T-cell (primary cell): Measurements from ENCODE around the gene MT1A. TPM values are rescaled to one million over a fixed set of nuclear protein-coding genes. Genes with fewer than 3 reads are reported as not detected.

Source experiments
- total RNA-seq, 35 experiments: library from RNA in 6 of 35; stranded (reverse) in 6 of 35; fragments of 120-200 nt in 1 of 35; gene quantifications; one replicate each; pipeline versions ENCODE4 v1.2.1 to v1.2.4 and lab custom pipeline; 2013 to 2026

The MT1A gene
- total RNA-seq, 5 donors from 2014 or later (not counting 1 experiment from before 2014, with no cell fraction given) = not detected

Other genes with a start within 250 kb of the MT1A start
- 10 to 100 TPM; 60.4 to 71.9 (median 68.4) TPM for gene AMFR, start 213.1 kb upstream of the MT1A start, total RNA-seq
- gene NUDT21, start 187.3 kb upstream of the MT1A start, total RNA-seq = 10 to 100 TPM; 90.0 to 98.8 (median 98.4) TPM
- 10 to 100 TPM; 18.1 to 49.9 (median 47.5) TPM for gene OGFOD1, start 187.1 kb upstream of the MT1A start, total RNA-seq
- 10 to 100 TPM; 63.1 to 84.6 (median 76.6) TPM for gene BBS2, start 118.6 kb upstream of the MT1A start, total RNA-seq
- gene MT4, start 73.6 kb upstream of the MT1A start, total RNA-seq = not detected
- 1 to 10 TPM in 1 of 5 donors, under 1 TPM in 3, not detected in 1; 0.66 to 1.9 (median 0.84) TPM for gene MT3, start 49.1 kb upstream of the MT1A start, total RNA-seq
- gene MT2A, start 30.1 kb upstream of the MT1A start, total RNA-seq = 10 to 100 TPM; 46.8 to 71.4 (median 57.1) TPM
- 10 to 100 TPM in 1 of 5 donors, 1 to 10 TPM in 4; 1.9 to 10.8 (median 6.1) TPM for gene MT1E, start 12.9 kb upstream of the MT1A start, total RNA-seq
- gene MT1M, start 6.0 kb upstream of the MT1A start, total RNA-seq = not detected
- gene MT1B, start 13.2 kb downstream of the MT1A start, total RNA-seq = not detected
- gene MT1F, start 19.3 kb downstream of the MT1A start, total RNA-seq = 10 to 100 TPM in 2 of 5 donors, 1 to 10 TPM in 3; 5.3 to 14.3 (median 9.3) TPM
- gene MT1G, start 29.4 kb downstream of the MT1A start, total RNA-seq = 1 to 10 TPM in 3 of 5 donors, not detected in 2; 2.0 to 4.1 (median 4.0) TPM
- 1 to 10 TPM in 1 of 5 donors, not detected in 4; 1.4 TPM for gene MT1H, start 31.1 kb downstream of the MT1A start, total RNA-seq
- 10 to 100 TPM; 18.7 to 30.8 (median 28.8) TPM for gene MT1X, start 43.8 kb downstream of the MT1A start, total RNA-seq
- gene NUP93, start 91.5 kb downstream of the MT1A start, total RNA-seq = 10 to 100 TPM; 52.6 to 72.4 (median 60.5) TPM
- gene SLC12A3, start 226.5 kb downstream of the MT1A start, total RNA-seq = under 1 TPM in 1 of 5 donors, not detected in 4; 0.35 TPM